ENCODE data around the gene AKAP13.
"Not testable (repeated sequence)": the region's sequence is repeated elsewhere in the genome, so short reads cannot be mapped to it uniquely, and the experiment has no call there.

The AKAP13 gene

GRCh38 chr15:85627213-85627935, 247.0 kb downstream of the AKAP13 start:
- no peak for DNase-seq

GRCh38 chr15:85630311-85630710, 249.9 kb downstream of the AKAP13 start:
- no peak for DNase-seq

GRCh38 chr15:85631018-85631417, 250.6 kb downstream of the AKAP13 start:
- no peak for DNase-seq

GRCh38 chr15:85632014-85632413, 251.6 kb downstream of the AKAP13 start:
- DNase-seq, result no peak

GRCh38 chr15:85633859-85634258, 253.5 kb downstream of the AKAP13 start:
- no peak for DNase-seq

- DNase-seq, result no peak
These were observed 255.9 kb downstream of the AKAP13 start for GRCh38 chr15:85636351-85636750.

GRCh38 chr15:85639752-85640381, 259.5 kb downstream of the AKAP13 start:
- DNase-seq, result peak in 1 of 2 donors; percentile 43

GRCh38 chr15:85642065-85642692, 261.8 kb downstream of the AKAP13 start:
- no peak for DNase-seq

- DNase-seq, result no peak
These were observed 262.3 kb downstream of the AKAP13 start for GRCh38 chr15:85642693-85643066.

GRCh38 chr15:85646538-85647091, 266.2 kb downstream of the AKAP13 start:
- DNase-seq, result peak; percentile 84 to 87

- DNase-seq, result peak; percentile 93 to 97
These were observed 269.0 kb downstream of the AKAP13 start for GRCh38 chr15:85649372-85649771.

GRCh38 chr15:85651548-85651947, 271.1 kb downstream of the AKAP13 start:
- no peak for DNase-seq

- DNase-seq, result peak in 1 of 2 donors; percentile 36
These were observed 272.1 kb downstream of the AKAP13 start for GRCh38 chr15:85652457-85652856.

GRCh38 chr15:85657132-85657531, 276.7 kb downstream of the AKAP13 start:
- DNase-seq, result no peak

GRCh38 chr15:85658816-85659215, 278.4 kb downstream of the AKAP13 start:
- DNase-seq, result no peak

GRCh38 chr15:85661859-85662258, 281.5 kb downstream of the AKAP13 start:
- DNase-seq, result no peak

- DNase-seq, result not testable (repeated sequence)
These were observed 285.3 kb downstream of the AKAP13 start for GRCh38 chr15:85665677-85666076.

GRCh38 chr15:85667491-85668424, 287.4 kb downstream of the AKAP13 start:
- peak; percentile 94 to 96 for DNase-seq

GRCh38 chr15:85671156-85671555, 290.8 kb downstream of the AKAP13 start:
- DNase-seq, result no peak

GRCh38 chr15:85672332-85673084, 292.1 kb downstream of the AKAP13 start:
- no peak for DNase-seq

GRCh38 chr15:85673326-85673725, 292.9 kb downstream of the AKAP13 start:
- DNase-seq, result no peak
